Measurements from ENCODE around the gene CEACAM3.
"Not testable (repeated sequence)": the region's sequence is repeated elsewhere in the genome, so short reads cannot be mapped to it uniquely, and the experiment has no call there.

The CEACAM3 gene

GRCh38 chr19:41796362-41796761 lies at the start of gene CEACAM3:
Gene CEACAM3, plus strand, starts transcription at chr19:41796587. Its CDS starts 91 bp downstream, at chr19:41796678.
- no peak for DNase-seq (ENCODE audit: low spot score)

GRCh38 chr19:41746593-41747227 lies 49.7 kb upstream of the CEACAM3 start:
- DNase-seq (ENCODE audit: low spot score) = no peak

- DNase-seq (ENCODE audit: low spot score) = no peak
Measured at GRCh38 chr19:41748012-41748411, 48.4 kb upstream of the CEACAM3 start.

- DNase-seq (ENCODE audit: low spot score) = not testable (repeated sequence)
Measured at GRCh38 chr19:41750248-41751134, 45.9 kb upstream of the CEACAM3 start.

GRCh38 chr19:41753159-41753558 lies 43.2 kb upstream of the CEACAM3 start:
- DNase-seq (ENCODE audit: low spot score) = peak; percentile 55

GRCh38 chr19:41753936-41754529 lies 42.4 kb upstream of the CEACAM3 start:
- DNase-seq (ENCODE audit: low spot score) = peak; percentile 50

GRCh38 chr19:41755328-41755913 lies 41.0 kb upstream of the CEACAM3 start, which contains the start of gene CEACAM6:
Gene CEACAM6, plus strand, starts transcription at chr19:41755530. Its CDS starts 109 bp downstream, at chr19:41755639.
- no peak for DNase-seq (ENCODE audit: low spot score)

GRCh38 chr19:41758846-41759245 lies 37.5 kb upstream of the CEACAM3 start:
- DNase-seq (ENCODE audit: low spot score) = no peak

GRCh38 chr19:41767115-41767514 lies 29.3 kb upstream of the CEACAM3 start:
- no peak for DNase-seq (ENCODE audit: low spot score)

- not testable (repeated sequence) for DNase-seq (ENCODE audit: low spot score)
Measured at GRCh38 chr19:41768105-41768504, 28.3 kb upstream of the CEACAM3 start.

GRCh38 chr19:41769608-41770007 lies 26.8 kb upstream of the CEACAM3 start:
- DNase-seq (ENCODE audit: low spot score) = no peak

- DNase-seq (ENCODE audit: low spot score) = no peak
Measured at GRCh38 chr19:41771410-41771809, 25.0 kb upstream of the CEACAM3 start.

- DNase-seq (ENCODE audit: low spot score) = no peak
Measured at GRCh38 chr19:41774515-41774980, 21.8 kb upstream of the CEACAM3 start.

- DNase-seq (ENCODE audit: low spot score) = no peak
Measured at GRCh38 chr19:41776700-41777099, 19.7 kb upstream of the CEACAM3 start.

GRCh38 chr19:41783612-41784011 lies 12.8 kb upstream of the CEACAM3 start:
- no peak for DNase-seq (ENCODE audit: low spot score)

GRCh38 chr19:41784312-41784711 lies 12.1 kb upstream of the CEACAM3 start:
- no peak for DNase-seq (ENCODE audit: low spot score)

GRCh38 chr19:41784743-41785142 lies 11.6 kb upstream of the CEACAM3 start:
- no peak for DNase-seq (ENCODE audit: low spot score)

- DNase-seq (ENCODE audit: low spot score) = peak; percentile 59
Measured at GRCh38 chr19:41785653-41786052, 10.7 kb upstream of the CEACAM3 start.

GRCh38 chr19:41787055-41787454 lies 9.3 kb upstream of the CEACAM3 start:
- DNase-seq (ENCODE audit: low spot score) = no peak

- DNase-seq (ENCODE audit: low spot score) = not testable (repeated sequence)
Measured at GRCh38 chr19:41788518-41788917, 7.9 kb upstream of the CEACAM3 start.

GRCh38 chr19:41789053-41789452 lies 7.3 kb upstream of the CEACAM3 start:
- not testable (repeated sequence) for DNase-seq (ENCODE audit: low spot score)

All from hematopoietic multipotent progenitor cell treated with erythropoietin and hydrocortisone succinate and interleukin-3 and kit ligand, for 17 days (in vitro differentiated cells).